HL-60/S4 (cell line): ENCODE results near the gene YAF2.

ENCODE experiments used
- in situ Hi-C: fragments of 300-500 bp; cut with MboI; formaldehyde crosslinking; loops from 2 replicates; pipeline ENCODE4 v1.14.3; 2022; ENCODE audit warnings: low sequenced_read_pairs

The YAF2 gene

DNA sequence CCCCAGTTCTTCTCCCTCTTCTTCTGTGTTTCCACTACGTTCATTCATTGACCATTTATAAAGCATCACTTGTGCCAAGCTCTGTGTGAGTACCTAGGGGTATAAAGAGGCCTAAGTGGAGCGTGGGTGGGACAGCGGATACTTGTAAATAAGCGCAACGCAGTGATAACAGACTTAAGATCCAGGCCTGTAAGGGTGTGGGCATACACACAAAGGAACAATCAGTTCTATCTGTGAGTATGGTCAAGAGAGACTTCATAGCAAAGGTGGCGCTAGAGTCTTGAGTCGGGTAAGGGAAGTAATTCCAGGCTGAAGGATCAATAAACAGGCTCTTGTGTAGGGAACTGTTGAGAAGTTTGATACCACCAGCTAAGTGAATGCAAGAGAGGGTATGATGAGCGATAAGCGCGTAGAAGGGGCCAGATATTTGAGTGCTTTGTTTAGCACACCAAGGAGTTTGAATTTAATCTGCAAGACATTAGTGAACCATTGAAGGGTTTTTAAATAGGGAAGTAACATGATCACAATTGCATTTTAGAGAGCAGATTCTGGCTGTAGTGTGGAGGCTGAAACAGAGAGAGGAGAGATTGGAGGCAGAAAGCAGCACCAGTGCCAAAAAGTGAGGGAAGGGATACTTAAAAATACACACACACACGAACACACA lies 92.4 kb downstream of the YAF2 start:
- in situ Hi-C loops: no loop called here

GRCh38 chr12:42145197-42145549 lies 92.9 kb downstream of the YAF2 start:
- in situ Hi-C loops: no loop called here

- in situ Hi-C loops: no loop called here
Measured at GRCh38 chr12:42144408-42145196, 93.4 kb downstream of the YAF2 start, which contains the start of gene GXYLT1. Gene GXYLT1, minus strand, starts transcription at chr12:42144874. Its CDS starts 228 bp downstream, at chr12:42144646.

GRCh38 chr12:42144158-42144407 lies 94.0 kb downstream of the YAF2 start:
- in situ Hi-C loops: no loop called here

- in situ Hi-C loops: no loop called here
Measured at GRCh38 chr12:42143452-42144157, 94.4 kb downstream of the YAF2 start.

DNA sequence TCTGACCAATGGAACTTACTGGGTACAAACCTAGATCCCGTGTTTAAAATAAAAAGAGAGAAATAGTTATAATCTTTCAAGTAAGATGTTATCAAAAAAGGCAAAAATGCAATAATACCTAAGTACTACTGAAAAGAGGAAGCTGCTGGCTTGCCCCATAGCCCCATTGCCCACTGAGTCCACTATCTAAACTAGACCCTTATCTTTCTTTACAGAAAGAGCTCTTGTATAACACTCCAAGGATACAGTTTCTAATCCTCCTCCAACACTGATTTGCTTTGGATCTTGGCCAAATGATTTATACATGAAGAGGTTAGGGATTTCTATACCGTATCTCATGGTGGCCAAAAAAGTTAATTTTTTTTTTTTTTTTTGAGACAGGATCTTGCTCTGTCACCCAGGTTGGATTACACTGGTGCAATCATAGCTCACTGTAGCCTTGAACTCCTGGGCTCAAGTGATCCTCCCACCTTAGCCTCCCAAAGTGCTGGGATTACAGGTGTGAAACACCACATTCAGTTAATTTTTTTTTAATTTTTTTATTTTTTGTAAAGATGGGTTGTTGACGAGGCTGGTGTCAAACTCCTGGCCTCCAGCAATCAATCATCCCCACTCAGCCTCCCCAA lies 96.0 kb downstream of the YAF2 start:
- in situ Hi-C loops: no loop called here

DNA sequence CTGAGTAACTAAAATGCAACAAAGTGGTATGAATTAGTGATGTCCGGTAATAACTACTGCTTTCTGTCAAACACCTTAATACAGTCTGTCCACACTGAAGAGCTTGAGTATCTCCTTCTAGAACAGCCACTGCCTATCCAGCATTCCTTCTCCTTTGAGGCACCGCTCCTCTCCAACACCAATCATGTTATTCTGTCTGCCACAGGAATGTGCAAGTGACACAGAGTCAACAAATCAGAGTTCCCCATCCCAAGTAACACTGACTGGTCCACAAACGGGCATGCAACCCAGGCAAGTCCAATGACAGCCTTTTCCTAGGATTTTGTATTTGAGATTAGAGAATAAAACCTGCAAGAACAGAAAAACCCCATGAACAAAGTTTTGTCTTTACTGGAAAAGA lies 97.1 kb downstream of the YAF2 start:
- in situ Hi-C loops: no loop called here

DNA sequence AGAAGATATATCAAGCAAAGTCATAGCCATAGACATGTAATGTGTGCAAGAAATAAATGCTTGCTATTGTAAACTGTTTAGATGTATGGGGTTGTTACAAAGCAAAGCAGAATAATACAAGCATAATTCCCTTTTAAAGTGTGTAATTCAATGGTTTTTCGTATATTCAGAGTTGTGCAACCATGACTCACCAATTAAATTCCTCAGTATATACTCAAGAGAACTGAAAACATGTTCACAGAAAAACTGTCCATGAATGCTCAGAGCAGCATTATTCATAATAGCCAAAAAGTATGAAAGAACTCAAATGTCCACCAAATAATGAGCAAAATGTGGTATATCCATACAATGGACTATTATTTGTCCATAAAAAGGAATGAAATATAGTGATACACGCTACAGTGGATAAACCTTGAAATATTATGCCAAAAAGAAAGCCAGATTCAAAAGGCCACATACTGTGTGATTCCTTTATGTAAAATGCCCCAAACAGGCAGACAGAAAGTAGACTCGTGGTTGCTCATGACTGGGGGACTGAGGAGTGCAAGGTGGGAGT lies 102.7 kb downstream of the YAF2 start:
- in situ Hi-C loops: loop anchor here (10.0 kb wide), 1 partner anchor 239 kb away; no protein-coding TSS in a partner anchor

DNA sequence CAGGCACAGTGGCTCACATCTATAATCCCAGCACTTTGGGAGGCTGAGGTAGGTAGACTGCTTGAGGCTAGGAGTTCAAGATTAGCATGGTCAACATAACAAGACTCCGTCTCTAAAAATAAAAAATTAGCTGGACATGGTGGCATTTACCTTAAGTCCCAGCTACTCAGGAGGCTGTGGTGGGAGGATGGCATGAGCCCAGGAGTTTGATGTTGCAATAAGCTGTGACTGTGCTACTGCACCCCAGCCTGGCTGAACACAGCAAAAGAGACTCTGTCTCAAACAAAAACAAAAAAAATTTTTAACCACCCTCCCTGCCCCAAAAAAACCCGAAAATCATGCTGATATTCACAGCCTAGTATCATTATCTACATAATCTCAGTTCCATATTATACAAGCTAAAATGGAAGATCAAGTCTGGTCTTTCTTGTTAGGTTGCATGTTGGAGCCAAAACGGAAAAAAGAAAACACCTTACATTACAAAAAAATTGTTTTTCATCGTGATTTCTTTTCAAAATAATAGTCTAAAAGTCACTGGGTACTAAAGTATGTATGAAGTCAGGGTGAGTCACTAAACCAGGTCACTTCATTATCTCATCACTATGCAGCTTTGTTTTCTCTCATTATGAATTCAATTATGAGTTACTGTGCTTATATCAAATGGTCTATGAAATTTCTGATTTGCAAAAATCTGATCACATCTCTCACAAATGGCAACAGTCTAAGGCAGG lies 107.2 kb downstream of the YAF2 start:
- in situ Hi-C loops: loop anchor here (10.0 kb wide), 1 partner anchor 244 kb away; no protein-coding TSS in a partner anchor

DNA sequence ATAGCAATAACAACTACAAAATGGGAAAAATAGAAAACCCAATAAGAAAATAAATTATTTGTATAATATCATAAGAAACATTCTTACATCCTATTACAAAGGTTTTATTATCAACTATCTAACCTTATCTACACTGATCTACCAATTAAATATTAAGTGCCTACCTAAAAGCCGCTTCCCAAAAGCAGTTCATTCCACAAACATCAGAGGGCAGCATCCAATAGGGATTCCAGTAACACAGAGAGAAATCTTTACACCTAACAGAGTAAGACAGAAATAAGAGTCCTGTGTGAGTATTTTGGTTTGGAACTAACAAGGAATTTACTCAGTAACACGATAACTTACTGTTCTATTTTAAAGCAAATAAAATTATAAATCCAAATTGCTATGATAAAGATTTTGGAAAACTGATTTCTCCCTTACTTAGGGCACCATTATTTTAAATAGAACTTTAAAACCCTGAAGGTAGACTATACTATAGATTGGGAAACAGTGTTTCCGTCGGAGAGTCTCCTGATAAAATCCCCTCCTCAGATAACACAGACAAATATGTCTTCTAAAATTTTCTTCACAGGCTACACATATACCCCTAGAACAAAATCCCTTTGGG lies 108.3 kb downstream of the YAF2 start:
- in situ Hi-C loops: loop anchor here (10.0 kb wide), 1 partner anchor 245 kb away; no protein-coding TSS in a partner anchor

DNA sequence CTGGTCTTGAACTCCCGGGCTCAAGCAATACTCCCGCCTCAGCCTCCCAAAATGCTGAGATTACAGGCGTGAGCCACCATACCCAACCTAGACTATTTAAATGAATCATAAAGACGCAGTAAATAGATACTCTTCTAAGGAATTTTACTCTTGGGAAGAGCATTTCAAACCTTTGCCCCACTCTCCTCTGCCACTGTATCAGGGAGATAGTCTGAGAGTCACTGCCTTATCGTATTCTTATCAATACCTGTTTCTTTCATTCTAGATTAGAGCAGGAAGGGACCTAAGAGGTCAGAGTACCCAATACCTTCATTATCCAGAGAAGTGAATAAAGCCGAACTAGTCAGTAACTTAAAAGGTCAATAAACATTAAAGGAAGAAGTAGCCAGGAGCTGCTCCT lies 109.2 kb downstream of the YAF2 start:
- in situ Hi-C loops: no loop called here

- in situ Hi-C loops: no loop called here
Measured at GRCh38 chr12:42128327-42128726, 109.7 kb downstream of the YAF2 start.

- in situ Hi-C loops: no loop called here
Measured at GRCh38 chr12:42126963-42127362, 111.1 kb downstream of the YAF2 start.

DNA sequence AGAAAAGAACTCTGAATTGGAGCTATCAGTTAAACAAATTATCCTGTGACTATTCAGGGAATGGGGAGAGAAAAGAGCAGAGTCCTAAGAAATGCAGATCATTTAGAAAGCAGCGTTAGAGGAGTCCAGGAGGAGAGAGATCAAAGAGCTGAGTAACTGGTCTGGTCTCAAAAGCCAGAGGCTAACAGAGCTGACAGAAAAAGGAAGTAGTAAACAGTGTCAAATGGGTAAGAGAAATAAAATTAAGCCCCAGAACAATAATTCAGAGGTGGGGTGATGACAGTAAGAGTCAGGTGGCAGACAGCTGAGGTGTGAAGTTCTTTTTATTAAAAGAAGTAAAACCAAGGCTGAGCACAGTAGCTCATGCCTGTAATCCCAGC lies 112.7 kb downstream of the YAF2 start:
- in situ Hi-C loops: no loop called here

GRCh38 chr12:42124764-42125387 lies 113.2 kb downstream of the YAF2 start:
- in situ Hi-C loops: no loop called here

DNA sequence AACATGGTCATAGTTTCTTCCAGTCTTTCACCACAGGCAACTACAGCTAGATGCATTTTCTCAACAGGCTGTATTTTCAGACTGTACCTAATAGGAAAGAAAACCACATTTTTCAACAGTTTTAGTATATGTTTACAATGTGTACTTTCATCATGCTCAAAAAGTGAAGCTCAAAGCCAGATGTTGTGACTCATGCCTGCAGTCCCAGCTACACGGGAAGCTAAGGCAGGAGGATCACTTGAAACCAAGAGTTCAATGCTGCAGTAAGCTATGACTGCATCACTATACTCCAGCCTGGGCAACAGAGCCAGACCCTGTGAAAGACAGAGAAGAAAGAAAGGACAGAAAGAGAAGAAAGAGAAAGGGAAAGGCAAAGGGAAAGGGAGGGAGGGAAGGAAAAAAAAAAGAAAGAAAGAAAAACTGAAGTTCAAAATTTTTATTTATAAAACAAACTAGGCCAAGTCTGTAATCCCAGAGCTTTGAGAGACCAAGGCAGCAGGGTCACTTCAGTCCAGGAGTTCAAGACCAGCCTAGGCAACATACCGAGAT lies 118.9 kb downstream of the YAF2 start:
- in situ Hi-C loops: no loop called here

DNA sequence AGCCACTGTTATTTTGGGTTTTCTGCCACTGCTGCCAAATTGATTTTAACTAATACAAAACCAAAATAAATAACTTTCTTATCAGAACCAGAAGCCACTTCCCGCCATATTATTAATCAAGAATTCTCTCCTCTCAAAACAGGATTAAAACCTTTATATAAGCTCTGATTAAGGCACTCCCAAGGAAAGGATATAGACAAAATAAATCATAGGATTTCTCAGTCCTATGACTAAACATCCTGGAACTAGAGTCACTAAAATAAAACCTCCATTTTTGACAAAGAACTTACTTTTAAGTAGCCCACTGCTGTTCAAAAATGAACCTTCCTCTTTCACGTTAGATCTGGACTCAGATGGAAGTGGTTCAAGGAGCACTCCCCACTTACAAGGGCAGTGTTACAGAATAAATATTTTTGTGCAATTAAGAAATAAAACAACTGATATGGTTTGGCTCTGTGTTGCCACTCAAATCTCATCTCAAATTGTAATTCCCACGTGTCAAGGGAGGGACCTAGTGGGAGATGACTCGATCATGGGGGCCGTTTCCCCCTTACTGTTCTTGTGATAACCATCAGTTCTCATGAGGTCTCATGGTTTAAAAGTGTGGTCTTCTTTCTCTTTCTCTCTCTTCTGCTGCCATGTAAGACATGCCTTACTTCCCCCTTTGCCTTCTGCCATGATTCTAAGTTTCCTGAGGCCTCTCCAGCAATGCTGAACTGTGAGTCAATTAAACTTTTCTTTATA lies 119.7 kb downstream of the YAF2 start:
- in situ Hi-C loops: no loop called here

- in situ Hi-C loops: no loop called here
Measured at GRCh38 chr12:42109031-42109430, 129.0 kb downstream of the YAF2 start.
